NCI-H2081 (cell line): ENCODE results near the gene CFAP299.
"Not testable (repeated sequence)": the region's sequence is repeated elsewhere in the genome, so short reads cannot be mapped to it uniquely, and the experiment has no call there.

Experiments
- DNase-seq, 2 experiments: peaks; one replicate each; lab custom pipeline; 2025; lab: John Stamatoyannopoulos, UW

The CFAP299 gene

GRCh38 chr4:80390178-80390577, 54.6 kb downstream of the CFAP299 start:
- DNase-seq = no peak

DNA sequence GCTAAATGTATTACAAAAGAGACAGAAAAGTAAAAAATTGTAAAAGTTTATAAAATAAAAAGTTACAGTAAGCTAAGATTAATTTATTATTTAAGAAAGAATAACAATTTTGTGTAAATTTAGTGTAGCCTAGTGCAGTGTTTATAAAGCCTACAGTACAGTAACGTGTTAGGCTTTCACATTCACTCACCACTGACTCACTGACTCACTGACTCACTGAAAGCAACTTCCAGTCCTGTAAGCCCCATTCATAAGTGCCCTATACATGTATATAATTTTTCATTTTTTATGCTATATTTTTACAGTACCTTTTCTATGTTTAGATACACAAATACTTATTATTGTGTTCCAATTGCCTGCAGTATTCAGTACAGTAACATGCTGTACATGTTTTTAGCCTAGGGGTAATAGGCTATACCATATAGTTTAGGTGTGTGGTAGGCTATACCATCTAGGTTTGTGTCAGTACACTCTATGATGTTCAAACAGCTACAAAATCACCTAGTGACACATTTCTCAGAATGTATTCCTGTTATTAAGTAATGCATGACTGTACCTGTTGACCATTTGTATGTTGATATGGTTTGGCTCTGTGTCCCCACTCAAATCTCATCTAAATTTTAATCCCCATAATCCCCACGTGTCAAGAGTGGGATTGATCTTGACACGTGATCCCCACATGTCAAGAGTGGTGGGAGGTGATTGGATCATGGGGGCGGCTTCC, 57.9 kb downstream of the CFAP299 start:
- DNase-seq = no peak

DNA sequence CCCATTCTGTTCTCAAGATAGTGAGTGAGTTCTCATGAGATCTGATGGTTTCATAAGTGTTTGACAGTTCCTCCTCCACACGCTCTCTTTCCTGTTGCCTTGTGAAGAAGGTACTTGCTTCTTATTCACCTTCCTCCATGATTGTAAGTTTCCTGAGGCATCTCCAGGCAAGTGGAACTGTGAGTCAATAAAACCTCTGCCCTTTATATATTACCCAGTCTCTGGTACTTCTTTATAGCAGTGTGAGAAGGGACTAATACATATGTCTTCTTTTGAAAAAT, 58.4 kb downstream of the CFAP299 start:
- no peak for DNase-seq

DNA sequence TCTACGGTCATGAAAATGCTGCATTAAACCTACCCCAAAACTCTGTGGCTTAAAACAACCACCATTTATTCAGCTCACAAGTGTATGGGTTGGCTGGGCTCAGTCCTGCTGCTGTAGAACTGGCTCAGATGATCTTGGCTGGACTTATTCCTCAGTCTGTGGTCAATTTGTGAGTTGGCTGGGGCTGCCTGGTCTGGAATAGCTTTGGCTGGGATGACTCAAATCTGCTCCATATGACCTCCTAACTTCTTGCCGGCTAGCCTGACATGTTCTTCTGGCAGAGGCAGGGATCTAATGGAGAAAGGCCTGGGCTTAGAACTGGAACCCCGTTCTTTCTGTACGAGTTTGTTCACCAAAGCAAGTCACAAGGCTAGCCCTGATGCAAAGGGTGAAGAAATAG, 71.7 kb downstream of the CFAP299 start:
- no peak for DNase-seq

DNA sequence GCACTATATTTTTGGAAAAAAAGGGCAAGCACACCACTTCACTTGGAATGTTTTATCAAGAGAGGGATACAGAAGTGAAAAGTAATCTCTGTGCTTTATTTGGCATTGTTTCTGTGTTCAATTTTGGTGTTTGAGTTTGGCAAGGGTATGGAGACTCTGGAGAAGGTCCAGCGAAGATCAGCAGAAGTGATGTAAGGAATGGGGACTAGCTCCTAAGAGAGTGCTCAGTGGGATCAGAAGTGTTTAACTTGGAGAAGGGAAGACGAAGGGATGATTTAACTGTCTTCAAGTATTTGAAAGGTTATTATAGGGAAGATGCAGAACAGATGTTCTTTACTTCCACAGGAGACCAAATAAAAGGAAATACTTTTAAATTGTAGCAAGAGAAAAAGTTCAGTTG, 74.3 kb downstream of the CFAP299 start:
- no peak for DNase-seq

DNA sequence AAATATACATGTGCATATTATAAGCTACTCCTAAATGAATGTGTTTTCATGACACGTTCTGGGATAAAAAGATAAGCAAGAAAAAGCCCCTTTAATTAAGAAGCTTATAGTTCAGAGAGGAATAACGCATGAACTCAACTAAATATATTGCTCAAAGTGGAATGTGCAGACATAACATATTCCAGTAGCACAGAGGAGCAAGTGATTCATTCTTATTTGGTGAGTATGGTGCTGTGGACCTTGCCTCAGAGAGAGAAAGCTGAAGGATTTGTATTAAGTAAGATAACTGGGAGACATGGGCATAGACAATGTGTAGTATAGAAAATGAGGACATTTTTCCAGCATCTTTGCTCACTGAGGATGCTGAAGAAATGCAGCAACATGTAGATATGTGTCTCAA, 76.8 kb downstream of the CFAP299 start:
- DNase-seq = no peak

DNA sequence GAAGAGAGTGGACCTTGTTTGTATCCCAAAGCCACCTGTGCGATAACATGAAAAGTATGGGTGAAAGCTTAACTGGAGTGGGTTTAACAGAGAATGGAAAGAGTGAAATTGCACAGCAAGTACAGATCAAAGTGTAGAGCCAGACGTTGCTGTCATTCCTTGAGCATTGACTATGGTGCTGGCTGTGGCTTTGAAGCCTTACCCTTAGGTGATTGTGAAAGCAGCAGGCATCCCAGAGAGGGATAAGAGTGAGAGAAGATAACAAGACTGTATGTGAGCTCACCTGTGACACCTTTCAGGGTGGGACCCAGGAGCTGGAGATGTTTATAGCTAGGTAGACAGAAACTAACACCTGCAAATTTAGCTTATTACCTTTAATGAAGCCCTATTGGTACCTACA, 77.6 kb downstream of the CFAP299 start:
- DNase-seq = no peak

DNA sequence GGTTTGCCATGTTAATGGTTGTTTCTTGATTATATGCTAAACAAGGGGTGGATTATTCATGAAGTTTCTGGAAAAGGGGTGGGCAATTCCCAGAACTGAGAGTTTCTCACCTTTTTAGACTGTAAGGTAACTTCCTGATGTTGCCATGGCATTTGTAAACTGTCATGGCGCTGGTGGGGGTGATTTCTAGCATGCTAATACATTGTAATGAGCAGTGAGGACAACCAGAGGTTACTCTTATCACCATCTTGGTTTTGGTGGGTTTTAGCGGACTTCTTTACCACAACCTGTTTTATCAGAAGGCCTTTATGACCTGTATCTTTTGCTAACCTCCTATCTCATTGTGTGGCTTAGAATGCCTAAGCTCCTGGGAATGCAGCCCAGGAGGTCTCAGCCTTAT, 81.5 kb downstream of the CFAP299 start:
- DNase-seq = no peak

GRCh38 chr4:80419946-80420345, 84.4 kb downstream of the CFAP299 start:
- DNase-seq = no peak

- no peak for DNase-seq
Measured at GRCh38 chr4:80420638-80421037, 85.1 kb downstream of the CFAP299 start.

DNA sequence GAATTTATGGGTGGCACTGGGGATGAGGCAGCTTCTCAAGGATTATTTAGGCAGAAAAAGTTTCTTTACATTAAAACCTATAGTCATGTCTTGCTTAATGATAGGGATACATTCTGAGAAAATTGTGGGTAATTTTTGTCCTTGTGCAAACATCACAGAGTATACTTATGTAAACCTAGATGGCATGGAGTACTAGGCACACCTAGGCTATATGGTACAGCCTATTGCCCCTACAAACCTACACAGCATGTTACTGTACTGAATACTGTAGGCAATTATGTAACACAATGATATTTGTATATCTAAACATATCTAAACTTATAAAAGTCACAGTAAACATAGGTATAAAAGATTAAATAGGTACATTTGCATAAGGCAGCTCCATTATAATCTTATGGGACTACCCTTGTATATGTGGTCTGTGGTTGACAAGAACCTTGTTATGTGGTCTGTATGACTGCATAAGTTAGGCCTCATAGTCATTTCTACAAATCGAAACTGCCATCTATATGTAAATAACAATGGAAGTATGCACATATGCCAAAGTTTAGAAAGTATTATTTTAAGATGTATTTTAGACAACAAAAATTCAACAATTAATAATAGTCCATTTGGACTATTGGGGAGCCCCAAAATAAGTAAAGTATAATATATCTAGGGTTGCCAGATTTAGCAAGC, 87.3 kb downstream of the CFAP299 start:
- no peak for DNase-seq

GRCh38 chr4:80423553-80424224, 88.2 kb downstream of the CFAP299 start:
- DNase-seq = no peak

DNA sequence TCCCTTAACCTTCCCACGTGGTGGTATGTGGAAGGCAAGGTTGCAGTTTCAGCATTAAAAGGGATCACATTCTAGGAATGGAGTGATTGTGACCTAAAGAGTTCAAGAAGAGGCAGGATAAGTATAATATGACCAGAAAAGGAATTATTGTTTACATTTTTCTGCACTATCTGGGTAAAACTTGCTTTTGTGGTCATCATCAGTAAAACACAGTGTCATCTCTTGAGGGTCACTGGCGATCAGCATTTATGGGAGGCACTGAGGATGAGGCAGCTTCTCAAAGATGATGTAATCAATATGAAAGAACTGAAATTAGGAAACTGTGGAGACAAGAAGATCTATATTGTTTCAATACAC, 88.7 kb downstream of the CFAP299 start:
- DNase-seq = no peak

GRCh38 chr4:80425124-80426100, 89.9 kb downstream of the CFAP299 start:
- DNase-seq = peak; percentile 2 to 35

DNA sequence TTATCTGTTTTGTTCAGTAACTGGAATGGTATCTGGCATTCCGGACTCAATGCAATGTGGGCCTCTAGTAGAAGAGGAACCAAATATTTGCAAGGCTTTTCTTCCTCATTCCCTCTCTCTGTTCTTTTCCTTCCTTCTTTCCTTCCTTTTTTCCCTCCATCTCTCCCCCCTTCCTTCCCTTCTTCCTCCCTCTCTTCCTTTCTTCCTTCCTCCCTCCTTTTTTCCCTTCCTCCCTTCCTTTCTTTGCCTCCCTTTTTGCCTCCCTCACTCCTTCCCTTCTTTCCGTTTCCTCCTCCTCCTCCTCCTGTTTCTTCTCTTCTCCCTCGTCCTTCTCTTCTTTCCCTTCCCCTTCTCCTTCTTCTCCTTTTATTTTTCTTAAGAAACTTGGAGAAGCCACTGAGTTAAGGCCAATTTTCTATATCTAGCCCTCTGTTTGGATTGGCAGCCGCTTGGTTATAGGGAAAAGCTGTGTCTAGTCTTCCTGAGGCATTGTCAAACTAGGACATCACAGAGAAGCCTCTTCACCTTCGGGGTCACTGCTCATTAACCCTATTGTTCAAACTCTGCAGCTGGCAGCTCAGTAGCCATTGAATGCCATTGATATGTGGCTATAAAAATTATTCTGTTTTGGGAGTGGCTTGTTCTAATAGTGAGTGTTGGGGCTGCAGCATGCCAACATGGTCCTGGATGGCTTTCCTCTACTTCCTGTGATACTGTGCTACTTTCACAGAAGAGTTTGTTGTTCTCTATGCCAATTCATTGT, 95.9 kb downstream of the CFAP299 start:
- DNase-seq = no peak

- DNase-seq = no peak
Measured at GRCh38 chr4:80434238-80434637, 98.7 kb downstream of the CFAP299 start.

- no peak for DNase-seq
Measured at GRCh38 chr4:80438016-80438415, 102.5 kb downstream of the CFAP299 start.

- DNase-seq = not testable (repeated sequence)
Measured at GRCh38 chr4:80439294-80440061, 103.9 kb downstream of the CFAP299 start.

GRCh38 chr4:80446248-80446647, 110.7 kb downstream of the CFAP299 start:
- no peak for DNase-seq

- no peak for DNase-seq
Measured at GRCh38 chr4:80446664-80447063, 111.1 kb downstream of the CFAP299 start.

DNA sequence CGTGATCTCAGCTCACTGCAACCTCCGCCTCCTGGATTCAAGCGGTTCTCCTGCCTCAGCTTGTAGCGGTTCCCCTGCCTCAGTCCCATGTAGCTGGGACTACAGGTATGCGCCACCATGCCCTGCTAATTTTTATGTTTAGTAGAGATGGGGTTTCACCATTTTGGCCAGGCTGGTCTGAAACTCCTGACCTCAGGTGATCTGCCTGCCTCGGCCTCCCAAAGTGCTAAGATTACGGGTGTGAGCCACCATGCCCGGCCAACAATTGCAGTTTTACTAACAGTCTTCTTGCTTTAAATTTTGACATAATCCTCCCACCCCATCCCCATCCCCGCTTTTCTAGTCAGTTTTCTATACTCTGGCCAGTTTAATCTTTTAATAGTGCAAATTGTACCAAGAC, 112.0 kb downstream of the CFAP299 start:
- DNase-seq = no peak
